ENCODE results near the gene ZBTB2. TPM values are rescaled to one million over a fixed set of nuclear protein-coding genes. Genes with fewer than 3 reads are reported as not detected.
"Not testable (repeated sequence)": the region's sequence is repeated elsewhere in the genome, so short reads cannot be mapped to it uniquely, and the experiment has no call there.

Gene ZBTB2
- total RNA-seq, 6 experiments from 2014 or later: 16.5 to 22.1 (median 19.3) TPM

DNA sequence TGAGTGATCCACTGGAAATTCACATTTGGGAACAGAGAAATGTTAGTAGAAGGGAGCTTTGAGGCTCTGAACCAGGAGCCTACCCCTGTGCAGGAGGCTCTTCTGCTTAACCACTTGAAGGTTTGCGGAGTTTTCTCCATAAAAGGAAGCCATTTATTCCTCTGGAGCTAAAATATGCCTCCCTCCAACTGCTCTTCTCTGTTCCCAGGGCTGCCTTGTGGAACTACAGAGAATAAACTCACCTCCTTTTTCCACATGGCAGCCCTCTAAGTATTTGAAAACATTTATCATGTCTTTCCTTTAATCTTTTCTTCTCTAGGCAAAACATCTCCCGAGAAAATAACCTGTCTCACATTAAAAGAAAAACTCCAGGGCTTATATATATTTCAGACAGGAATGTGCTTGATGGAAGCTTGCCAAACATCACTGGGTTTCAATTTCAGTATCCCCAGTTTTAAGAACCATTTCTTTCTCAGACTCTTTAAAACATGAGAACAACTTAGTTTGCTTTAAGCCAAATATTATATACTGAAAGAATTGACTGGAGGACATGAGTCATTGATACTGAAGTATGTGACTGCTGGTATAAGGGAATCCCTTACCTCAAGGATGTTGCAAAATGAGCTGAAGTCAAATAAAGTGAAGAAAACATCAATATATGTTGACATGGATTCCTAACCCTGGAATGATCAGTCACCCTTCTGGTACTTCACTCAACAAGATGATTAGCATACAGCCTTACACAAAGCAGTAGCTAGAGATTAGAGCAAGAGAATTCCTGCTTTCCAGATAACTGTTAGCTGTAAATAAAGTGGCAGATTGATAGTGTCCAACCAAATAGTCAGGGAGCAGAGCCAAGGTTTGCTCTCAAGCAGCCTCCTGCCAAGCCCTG, 74.0 kb downstream of the ZBTB2 start:
- H3K27ac Mint-ChIP-seq: no peak overlapping the region
- DNase-seq: peak; percentile 62
- H3K4me3 Mint-ChIP-seq: no peak overlapping the region
- peaks cover 7% of the 10 kb centered on the region for H3K27me3 Mint-ChIP-seq (ENCODE audit: insufficient read depth)
- H3K4me1 Mint-ChIP-seq (ENCODE audit: low read depth): peaks cover 10% of the 10 kb centered on the region
- no peaks in the 10 kb centered on the region for H3K36me3 Mint-ChIP-seq (ENCODE audit: low read depth)
- H3K9me3 Mint-ChIP-seq: no peaks in the 10 kb centered on the region; the same call in 1 of the 2 replicates
- TF ChIP-seq, protein P1, sequence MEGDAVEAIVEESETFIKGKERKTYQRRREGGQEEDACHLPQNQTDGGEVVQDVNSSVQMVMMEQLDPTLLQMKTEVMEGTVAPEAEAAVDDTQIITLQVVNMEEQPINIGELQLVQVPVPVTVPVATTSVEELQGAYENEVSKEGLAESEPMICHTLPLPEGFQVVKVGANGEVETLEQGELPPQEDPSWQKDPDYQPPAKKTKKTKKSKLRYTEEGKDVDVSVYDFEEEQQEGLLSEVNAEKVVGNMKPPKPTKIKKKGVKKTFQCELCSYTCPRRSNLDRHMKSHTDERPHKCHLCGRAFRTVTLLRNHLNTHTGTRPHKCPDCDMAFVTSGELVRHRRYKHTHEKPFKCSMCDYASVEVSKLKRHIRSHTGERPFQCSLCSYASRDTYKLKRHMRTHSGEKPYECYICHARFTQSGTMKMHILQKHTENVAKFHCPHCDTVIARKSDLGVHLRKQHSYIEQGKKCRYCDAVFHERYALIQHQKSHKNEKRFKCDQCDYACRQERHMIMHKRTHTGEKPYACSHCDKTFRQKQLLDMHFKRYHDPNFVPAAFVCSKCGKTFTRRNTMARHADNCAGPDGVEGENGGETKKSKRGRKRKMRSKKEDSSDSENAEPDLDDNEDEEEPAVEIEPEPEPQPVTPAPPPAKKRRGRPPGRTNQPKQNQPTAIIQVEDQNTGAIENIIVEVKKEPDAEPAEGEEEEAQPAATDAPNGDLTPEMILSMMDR (IDR thresholded peaks at IDR 0.05): no peak

DNA sequence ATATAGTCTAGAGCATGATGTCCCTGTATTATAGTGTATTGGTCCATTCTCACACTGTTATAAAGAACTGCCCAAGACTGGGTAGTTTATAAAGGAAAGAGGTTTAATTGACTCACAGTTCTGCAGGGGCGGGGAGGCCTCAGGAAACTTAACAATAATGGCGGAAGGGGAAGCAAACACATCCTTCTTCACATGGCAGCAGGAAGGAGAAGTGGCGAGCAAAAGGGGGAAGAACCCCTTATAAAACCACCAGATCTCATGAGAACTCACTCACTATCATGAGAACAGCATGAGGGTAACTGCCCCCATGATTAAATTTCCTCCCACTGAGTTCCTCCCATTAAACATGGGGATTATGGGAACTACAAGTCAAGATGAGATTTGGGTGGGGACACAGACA, 75.7 kb downstream of the ZBTB2 start:
- not testable (repeated sequence) for DNase-seq; H3K27me3 Mint-ChIP-seq (ENCODE audit: insufficient read depth); H3K27ac Mint-ChIP-seq; H3K9me3 Mint-ChIP-seq; H3K4me3 Mint-ChIP-seq; H3K36me3 Mint-ChIP-seq (ENCODE audit: low read depth)
- H3K4me1 Mint-ChIP-seq (ENCODE audit: low read depth): peaks cover 10% of the 10 kb centered on the region

Other genes with a start within 250 kb of the ZBTB2 start
- gene AKAP12, start 151.6 kb downstream of the ZBTB2 start, total RNA-seq (2021; fragmentation: NEBNext Ultra II Directional; extraction: Animal tissue kit (Norgen Biotek cat#: 25700)): 1 to 10 TPM; 3.7 to 8.6 (median 7.0) TPM
- 10 to 100 TPM; 20.6 to 27.5 (median 22.0) TPM for gene RMND1, start 60.6 kb upstream of the ZBTB2 start, total RNA-seq (2021; fragmentation: NEBNext Ultra II Directional; extraction: Animal tissue kit (Norgen Biotek cat#: 25700))
- gene CCDC170, start 102.5 kb upstream of the ZBTB2 start, total RNA-seq (2021; fragmentation: NEBNext Ultra II Directional; extraction: Animal tissue kit (Norgen Biotek cat#: 25700)): under 1 TPM; 0.09 to 0.43 (median 0.30) TPM